ENCODE data around the gene MMP25.

GRCh38 chr16:3028716-3029319 is 17.5 kb upstream of the MMP25 start:
- no peak for TF ChIP-seq E2F1 (CRISPR knock-in tag; IDR thresholded peaks at IDR 0.05)
- no peak for TF ChIP-seq NR2C2 (CRISPR knock-in tag; IDR thresholded peaks at IDR 0.05)
- TF ChIP-seq ZNF512 (CRISPR knock-in tag; IDR thresholded peaks at IDR 0.05; ENCODE audit: borderline replicate concordance) = no peak
- TF ChIP-seq ZNF121 (CRISPR knock-in tag; IDR thresholded peaks at IDR 0.05) = no peak
- TF ChIP-seq MAX (CRISPR knock-in tag; IDR thresholded peaks at IDR 0.05) = no peak
- no peak for TF ChIP-seq CTCF (IDR thresholded peaks at IDR 0.05)
- no peak for TF ChIP-seq CREB1 (CRISPR knock-in tag; IDR thresholded peaks at IDR 0.05)
- no peak for TF ChIP-seq ELF4 (CRISPR knock-in tag; IDR thresholded peaks at IDR 0.05; ENCODE audit: low read depth)

All from WTC11 (cell line).